Astrocyte (in vitro differentiated cells and primary cell): ENCODE measurements around the gene OPCML.

Experiments
- CTCF ChIP-seq: IDR thresholded peaks from 2 replicates; pipeline ENCODE4 v1.5.1; 2011; ENCODE audit warnings: low read depth, mild to moderate bottlenecking, inconsistent platforms, low read length, moderate library complexity; ENCODE audit not compliant: insufficient read depth
- EZH2 ChIP-seq: IDR thresholded peaks from 2 replicates; pipeline ENCODE4 v1.6.1; 2012; ENCODE audit warnings: mild to moderate bottlenecking, low read length, inconsistent platforms; ENCODE audit not compliant: insufficient read depth

DNA sequence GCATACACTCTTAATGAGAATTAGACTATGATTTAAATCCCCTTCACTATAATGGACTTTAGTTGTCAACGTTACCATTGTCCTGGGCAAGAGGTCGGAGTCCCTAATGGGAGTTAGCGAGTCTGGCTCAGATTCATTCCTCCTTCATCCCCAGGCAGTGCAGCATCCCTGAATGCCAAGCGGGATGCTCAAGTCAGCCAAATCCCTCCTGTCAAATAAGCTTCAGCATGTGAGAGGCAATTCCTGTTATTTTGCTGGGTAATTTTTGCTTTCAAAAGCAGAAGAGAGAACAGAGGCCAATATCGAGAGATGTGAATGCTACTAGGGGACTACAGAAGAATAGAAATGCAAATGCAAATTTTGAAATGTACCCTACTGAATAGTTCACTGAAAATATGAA is 186.2 kb downstream of the OPCML start:
- no peak for TF ChIP-seq CTCF
- TF ChIP-seq EZH2, result no peak
